GM23338 (cell line): Measurements from ENCODE around the gene RAB30. TPM values are rescaled to one million over a fixed set of nuclear protein-coding genes. Genes with fewer than 3 reads are reported as not detected.

ENCODE experiments used
- ATAC-seq: fragments of 200-7000 bp; cut with Tn5 transposase; 3 replicates; pipeline ENCODE4 v1.9.1; 2020
- DNase-seq: peaks from one replicate; pipeline ENCODE4 v3.0.0-alpha.2; 2015; ENCODE audit warnings: low spot score
- H2AFZ ChIP-seq: fragments of 200-600 bp; sonication (generic); 2 replicates; pipeline ENCODE4 v1.8.0; 2016; ENCODE audit warnings: antibody characterized with exemption, mild to moderate bottlenecking, moderate library complexity
- H3F3A ChIP-seq: fragments of 200-600 bp; sonication (generic); replicated peaks from 2 replicates; pipeline ENCODE4 v1.8.0; 2017; ENCODE audit warnings: antibody characterized with exemption, mixed run types, low read depth
- H3K27ac ChIP-seq: fragments of 200-600 bp; sonication (generic); 2 replicates; pipeline ENCODE4 v1.6.1; 2016; ENCODE audit warnings: low read depth
- H3K27me3 ChIP-seq: fragments of 200-600 bp; sonication (generic); 2 replicates; pipeline ENCODE4 v1.8.0; 2016; ENCODE audit warnings: mild to moderate bottlenecking, mixed run types, moderate library complexity; ENCODE audit not compliant: insufficient read depth
- H3K36me3 ChIP-seq: fragments of 200-600 bp; sonication (generic); 2 replicates; pipeline ENCODE4 v1.8.0; 2016; ENCODE audit warnings: mild to moderate bottlenecking; ENCODE audit not compliant: insufficient read depth
- H3K4me1 ChIP-seq: fragments of 200-600 bp; sonication (generic); 2 replicates; pipeline ENCODE4 v1.8.0; 2016; ENCODE audit warnings: mild to moderate bottlenecking, moderate library complexity; ENCODE audit not compliant: insufficient read depth
- H3K4me2 ChIP-seq: fragments of 200-600 bp; sonication (generic); 2 replicates; pipeline ENCODE4 v1.7.1; 2017; ENCODE audit warnings: mixed run types
- H3K4me3 ChIP-seq: fragments of 200-600 bp; sonication (generic); 2 replicates; pipeline ENCODE4 v1.6.1; 2016; ENCODE audit warnings: mixed run types
- H3K79me2 ChIP-seq: fragments of 200-600 bp; sonication (generic); replicated peaks from 2 replicates; pipeline ENCODE4 v1.8.0; 2017; ENCODE audit warnings: mild to moderate bottlenecking; ENCODE audit not compliant: insufficient read depth
- H3K9me2 ChIP-seq: fragments of 200-600 bp; sonication (generic); 2 replicates; pipeline ENCODE4 v1.8.0; 2017; ENCODE audit not compliant: insufficient read depth
- H4K20me1 ChIP-seq: fragments of 200-600 bp; sonication (generic); replicated peaks from 2 replicates; pipeline ENCODE4 v1.8.0; 2017; ENCODE audit warnings: mild to moderate bottlenecking; ENCODE audit not compliant: insufficient read depth
- H3K27ac Mint-ChIP-seq: 2 replicates; pipeline ENCODE4 v1.8.0; 2020; ENCODE audit warnings: inconsistent platforms, mild to moderate bottlenecking, moderate library complexity, mixed read lengths
- H3K27me3 Mint-ChIP-seq: 3 replicates; pipeline ENCODE4 v1.8.0; 2022; ENCODE audit warnings: low read depth, mild to moderate bottlenecking, moderate library complexity, mixed read lengths, inconsistent platforms; ENCODE audit not compliant: insufficient read depth, poor library complexity
- H3K36me3 Mint-ChIP-seq: 3 replicates; pipeline ENCODE4 v1.8.0; 2021; ENCODE audit warnings: low read depth, mild to moderate bottlenecking, inconsistent platforms, moderate library complexity, mixed read lengths
- H3K4me1 Mint-ChIP-seq: 3 replicates; pipeline ENCODE4 v1.8.0; 2020; ENCODE audit warnings: mild to moderate bottlenecking, inconsistent platforms, mixed read lengths
- H3K4me3 Mint-ChIP-seq: 3 replicates; pipeline ENCODE4 v1.8.0; 2021; ENCODE audit warnings: moderate library complexity, mild to moderate bottlenecking, inconsistent platforms, mixed read lengths
- H3K9me3 Mint-ChIP-seq: 3 replicates; pipeline ENCODE4 v1.8.0; 2020; ENCODE audit warnings: moderate library complexity, mild to moderate bottlenecking, inconsistent platforms, mixed read lengths
- CREB1 ChIP-seq: fragments of 250-450 bp; sonication (Bioruptor Pico); IDR thresholded peaks from 2 replicates; pipeline ENCODE4 v1.5.0; 2020; ENCODE audit warnings: low read depth, mild to moderate bottlenecking, moderate library complexity
- CTCF ChIP-seq, 2 experiments: fragments of 200-600 bp in 1 of 2; sonication (generic) in 1 of 2; conservative IDR thresholded peaks; 2 replicates each; pipeline versions ENCODE4 v1.5.1 to v1.6.1; 2016 to 2017; ENCODE audit warnings: antibody characterized with exemption in 2 of 2, low read depth in 2 of 2, mild to moderate bottlenecking in 2 of 2, moderate library complexity in 1 of 2
- ETS1 ChIP-seq: IDR thresholded peaks from 2 replicates; pipeline ENCODE4 v1.6.1; 2016; ENCODE audit warnings: antibody characterized with exemption
- EZH2phosphoT487 ChIP-seq: fragments of 200-600 bp; sonication (generic); IDR thresholded peaks from one replicate; pipeline ENCODE4 v1.8.1; 2018; ENCODE audit warnings: antibody characterized with exemption; ENCODE audit not compliant: unreplicated experiment
- JUNB ChIP-seq: IDR thresholded peaks from one replicate; pipeline ENCODE4 v1.6.1; 2016; ENCODE audit warnings: antibody characterized with exemption; ENCODE audit not compliant: unreplicated experiment
- NANOG ChIP-seq: IDR thresholded peaks from 2 replicates; pipeline ENCODE4 v1.6.1; 2016; ENCODE audit warnings: antibody characterized with exemption, borderline replicate concordance
- POLR2AphosphoS5 ChIP-seq: IDR thresholded peaks from 2 replicates; pipeline ENCODE4 v1.6.1; 2016; ENCODE audit warnings: antibody characterized with exemption, low read depth
- REST ChIP-seq: IDR thresholded peaks from one replicate; pipeline ENCODE4 v1.6.1; 2018; ENCODE audit warnings: antibody characterized with exemption; ENCODE audit not compliant: unreplicated experiment
- STAT1 ChIP-seq: IDR thresholded peaks from one replicate; pipeline ENCODE4 v1.6.1; 2016; ENCODE audit warnings: antibody characterized with exemption; ENCODE audit not compliant: unreplicated experiment
- ZNF114 ChIP-seq: fragments of 250-450 bp; sonication (Bioruptor Pico); IDR thresholded peaks from 2 replicates; pipeline ENCODE4 v1.5.0; 2020; ENCODE audit warnings: mild to moderate bottlenecking, moderate library complexity
- ZNF331 ChIP-seq: fragments of 250-450 bp; sonication (Bioruptor Pico); IDR thresholded peaks from 2 replicates; pipeline ENCODE4 v1.5.0; 2020; ENCODE audit warnings: low read depth, mild to moderate bottlenecking, moderate library complexity
- ZNF462 ChIP-seq: fragments of 250-450 bp; sonication (Bioruptor Pico); IDR thresholded peaks from 2 replicates; pipeline ENCODE4 v1.5.0; 2020; ENCODE audit warnings: mild to moderate bottlenecking, moderate library complexity
- polyA plus RNA-seq: library from polyadenylated mRNA; unstranded; fragments of >200 nt; fragmentation: Nextera tagmentation; extraction: Ambion mirVana; gene quantifications from 2 replicates; pipeline ENCODE4 v1.2.1, GENCODE V29; 2016
- total RNA-seq: library from RNA; depleted of rRNA; stranded (reverse); fragments of >200 nt; shearing (Covaris generic); gene quantifications from 2 replicates; pipeline ENCODE4 v1.2.3, GENCODE V29; 2014

RAB30 gene
- total and polyA plus RNA-seq, 2 experiments from 2014 or later = 3.3 to 6.6 TPM

- Histone ChIP-seq H2AFZ (no peak overlapping the region), H3K79me2 (no peaks in the 10 kb centered on the region), H3K4me1 (no peaks in the 10 kb centered on the region), H3K9me2 (no peaks in the 10 kb centered on the region), H3F3A (no peaks in the 10 kb centered on the region), H4K20me1 (no peaks in the 10 kb centered on the region), H3K4me2 (no peak overlapping the region), H3K4me3 (no peak overlapping the region), H3K27ac (no peak overlapping the region), H3K36me3 (peaks cover 30% of the 10 kb centered on the region; the same call in 1 of the 2 replicates), H3K27me3 (no peaks in the 10 kb centered on the region)
- Mint-ChIP-seq H3K27me3 (peaks cover 3% of the 10 kb centered on the region), H3K4me3 (no peak overlapping the region), H3K27ac (no peak overlapping the region), H3K4me1 (no peaks in the 10 kb centered on the region), H3K9me3 (no peaks in the 10 kb centered on the region), H3K36me3 (peaks cover 48% of the 10 kb centered on the region)
- ATAC-seq = no peak
- TF ChIP-seq CREB1 (CRISPR knock-in tag) = no peak
- no peak for TF ChIP-seq ETS1
- no peak for TF ChIP-seq NANOG
- TF ChIP-seq ZNF114 (CRISPR knock-in tag) = no peak
- no peak for TF ChIP-seq STAT1
- no peak for TF ChIP-seq POLR2AphosphoS5
- TF ChIP-seq ZNF331 (CRISPR knock-in tag) = no peak
- TF ChIP-seq REST = no peak
- TF ChIP-seq ZNF462 (CRISPR knock-in tag) = no peak
- TF ChIP-seq EZH2phosphoT487 = no peak
- no peak for TF ChIP-seq CTCF (conservative IDR thresholded peaks at IDR 0.05; ENCODE audit: low read depth in 2 of 2)
- TF ChIP-seq JUNB = no peak
- no peak for DNase-seq
Measured at GRCh38 chr11:82932564-82932963, 139.1 kb downstream of the RAB30 start.
